Measurements from ENCODE around the gene ADGRA1.
"Not testable (repeated sequence)": the region's sequence is repeated elsewhere in the genome, so short reads cannot be mapped to it uniquely, and the experiment has no call there.

ADGRA1 gene

DNA sequence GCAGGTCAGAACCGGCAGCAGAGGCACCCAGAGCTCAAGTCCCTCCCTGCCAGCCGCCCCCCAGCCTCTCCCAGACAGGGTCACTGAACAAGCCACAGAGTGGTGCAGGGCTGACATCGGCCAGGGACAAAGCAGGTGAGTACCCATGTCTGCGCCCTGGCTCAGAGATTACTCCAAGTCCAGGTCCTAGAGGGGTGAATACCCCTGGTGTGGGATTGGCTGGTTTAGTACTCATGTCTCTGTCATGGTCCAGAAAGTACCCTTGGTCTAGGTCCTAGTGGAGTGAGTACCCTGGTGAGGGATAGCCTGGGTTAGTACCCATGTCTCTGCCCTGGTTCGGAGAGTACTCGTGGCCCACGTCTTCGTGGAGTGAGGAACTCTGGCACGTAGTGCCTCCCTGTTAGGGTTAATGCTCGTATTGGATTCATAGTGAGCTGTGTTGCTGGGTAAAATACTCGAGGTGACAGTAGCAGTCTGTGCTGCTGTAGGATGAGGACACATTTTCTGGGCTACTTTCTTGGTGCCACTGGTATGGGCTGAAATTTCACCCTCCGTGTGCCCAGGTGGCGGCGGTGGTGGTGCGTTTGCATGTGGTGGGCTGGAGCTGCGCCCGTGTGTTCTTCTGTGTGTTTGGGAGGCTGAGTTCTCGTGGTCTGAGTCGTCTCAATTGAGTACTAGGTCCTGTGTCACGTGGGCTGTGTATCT is 46.8 kb downstream of the ADGRA1 start:
- H3K4me2 ChIP-seq (ENCODE audit: low read depth, low read length, poor library complexity, severe bottlenecking): no peak overlapping the region
- H4K20me1 ChIP-seq (ENCODE audit: low read depth, low read length): no peaks in the 10 kb centered on the region
- H2AFZ ChIP-seq (ENCODE audit: low read depth, low read length, severe bottlenecking): no peak overlapping the region
- no peaks in the 10 kb centered on the region for H3F3A ChIP-seq (ENCODE audit: insufficient read depth)
- H3K9me2 ChIP-seq (replicated peaks; ENCODE audit: insufficient read depth, low read length): no peaks in the 10 kb centered on the region
- TF ChIP-seq EZH2phosphoT487 (conservative IDR thresholded peaks at IDR 0.05; ENCODE audit: low read length): no peak
- TF ChIP-seq, protein P1, sequence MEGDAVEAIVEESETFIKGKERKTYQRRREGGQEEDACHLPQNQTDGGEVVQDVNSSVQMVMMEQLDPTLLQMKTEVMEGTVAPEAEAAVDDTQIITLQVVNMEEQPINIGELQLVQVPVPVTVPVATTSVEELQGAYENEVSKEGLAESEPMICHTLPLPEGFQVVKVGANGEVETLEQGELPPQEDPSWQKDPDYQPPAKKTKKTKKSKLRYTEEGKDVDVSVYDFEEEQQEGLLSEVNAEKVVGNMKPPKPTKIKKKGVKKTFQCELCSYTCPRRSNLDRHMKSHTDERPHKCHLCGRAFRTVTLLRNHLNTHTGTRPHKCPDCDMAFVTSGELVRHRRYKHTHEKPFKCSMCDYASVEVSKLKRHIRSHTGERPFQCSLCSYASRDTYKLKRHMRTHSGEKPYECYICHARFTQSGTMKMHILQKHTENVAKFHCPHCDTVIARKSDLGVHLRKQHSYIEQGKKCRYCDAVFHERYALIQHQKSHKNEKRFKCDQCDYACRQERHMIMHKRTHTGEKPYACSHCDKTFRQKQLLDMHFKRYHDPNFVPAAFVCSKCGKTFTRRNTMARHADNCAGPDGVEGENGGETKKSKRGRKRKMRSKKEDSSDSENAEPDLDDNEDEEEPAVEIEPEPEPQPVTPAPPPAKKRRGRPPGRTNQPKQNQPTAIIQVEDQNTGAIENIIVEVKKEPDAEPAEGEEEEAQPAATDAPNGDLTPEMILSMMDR (IDR thresholded peaks at IDR 0.05; ENCODE audit: insufficient read depth, low read length, poor library complexity, severe bottlenecking): no peak
- H3K9me3 ChIP-seq (ENCODE audit: insufficient read depth, low read length): no peaks in the 10 kb centered on the region
- H3K4me3 ChIP-seq (ENCODE audit: insufficient read depth, low read length, poor library complexity, severe bottlenecking): no peak overlapping the region
- H3K27ac ChIP-seq (ENCODE audit: low read depth, low read length): no peak overlapping the region
- no peak overlapping the region for H3K9ac ChIP-seq (ENCODE audit: low read length)
- no peaks in the 10 kb centered on the region for H3K36me3 ChIP-seq (ENCODE audit: low read length)
- H3K79me2 ChIP-seq (ENCODE audit: insufficient read depth, low read length): no peaks in the 10 kb centered on the region
- no peaks in the 10 kb centered on the region for H3K27me3 ChIP-seq (ENCODE audit: low read length)

DNA sequence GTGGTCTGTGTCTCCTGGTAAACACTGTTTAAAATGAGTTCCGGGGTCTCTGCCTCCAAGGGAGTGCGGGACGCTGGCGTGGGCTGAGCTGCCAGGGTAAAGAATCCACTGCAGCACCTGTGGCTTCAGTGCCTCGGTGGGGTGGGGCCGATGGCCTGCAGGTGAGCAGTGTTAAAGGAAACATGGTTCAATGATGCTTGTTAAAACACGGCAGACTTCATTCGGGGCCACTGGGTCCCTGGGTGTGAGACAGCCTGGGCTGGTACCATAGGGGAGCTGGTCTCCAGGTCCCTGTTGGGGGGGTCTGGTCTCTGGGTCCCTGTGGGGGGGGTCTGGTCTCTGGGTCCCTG is 47.4 kb downstream of the ADGRA1 start:
- Histone ChIP-seq H3K4me2 (ENCODE audit: low read depth, low read length, poor library complexity, severe bottlenecking) (no peak overlapping the region), H3K79me2 (ENCODE audit: insufficient read depth, low read length) (no peaks in the 10 kb centered on the region), H2AFZ (ENCODE audit: low read depth, low read length, severe bottlenecking) (no peak overlapping the region), H3K27ac (ENCODE audit: low read depth, low read length) (no peak overlapping the region), H3K9ac (ENCODE audit: low read length) (no peak overlapping the region), H3K9me2 (replicated peaks; ENCODE audit: insufficient read depth, low read length) (no peaks in the 10 kb centered on the region), H3K27me3 (ENCODE audit: low read length) (no peaks in the 10 kb centered on the region), H3K36me3 (ENCODE audit: low read length) (no peaks in the 10 kb centered on the region), H3F3A (ENCODE audit: insufficient read depth) (no peaks in the 10 kb centered on the region), H3K4me3 (ENCODE audit: insufficient read depth, low read length, poor library complexity, severe bottlenecking) (no peak overlapping the region), H4K20me1 (ENCODE audit: low read depth, low read length) (no peaks in the 10 kb centered on the region), H3K9me3 (ENCODE audit: insufficient read depth, low read length) (no peaks in the 10 kb centered on the region)
- TF ChIP-seq, protein P1 (IDR thresholded peaks at IDR 0.05; ENCODE audit: insufficient read depth, low read length, poor library complexity, severe bottlenecking): no peak
- no peak for TF ChIP-seq EZH2phosphoT487 (conservative IDR thresholded peaks at IDR 0.05; ENCODE audit: low read length)

DNA sequence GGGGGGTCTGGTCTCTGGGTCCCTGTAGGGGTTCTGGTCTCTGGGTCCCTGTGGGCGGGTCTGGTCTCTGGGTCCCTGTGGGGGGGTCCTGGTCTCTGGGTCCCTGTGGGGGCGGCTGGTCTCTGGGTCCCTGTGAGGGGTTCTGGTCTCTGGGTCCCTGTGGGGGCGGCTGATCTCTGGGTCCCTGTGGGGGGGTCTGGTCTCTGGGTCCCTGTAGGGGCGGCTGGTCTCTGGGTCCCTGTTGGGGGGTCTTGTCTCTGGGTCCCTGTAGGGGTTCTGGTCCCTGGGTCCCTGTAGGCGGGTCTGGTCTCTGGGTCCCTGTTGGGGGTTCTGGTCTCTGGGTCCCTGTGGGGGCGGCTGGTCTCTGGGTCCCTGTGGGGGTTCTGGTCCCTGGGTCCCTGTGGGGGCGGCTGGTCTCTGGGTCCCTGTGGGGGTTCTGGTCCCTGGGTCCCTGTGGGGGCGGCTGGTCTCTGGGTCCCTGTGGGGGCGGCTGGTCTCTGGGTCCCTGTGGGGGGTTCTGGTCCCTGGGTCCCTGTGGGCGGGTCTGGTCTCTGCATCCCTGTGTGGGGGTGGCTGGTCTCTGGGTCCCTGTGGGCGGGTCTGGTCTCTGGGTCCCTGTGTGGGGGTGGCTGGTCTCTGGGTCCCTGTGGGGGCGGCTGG is 49.9 kb downstream of the ADGRA1 start:
- not testable (repeated sequence) for H3K4me3 ChIP-seq (ENCODE audit: insufficient read depth, low read length, poor library complexity, severe bottlenecking); H3K27ac ChIP-seq (ENCODE audit: low read depth, low read length); H2AFZ ChIP-seq (ENCODE audit: low read depth, low read length, severe bottlenecking); H3K4me2 ChIP-seq (ENCODE audit: low read depth, low read length, poor library complexity, severe bottlenecking); H4K20me1 ChIP-seq (ENCODE audit: low read depth, low read length); H3K27me3 ChIP-seq (ENCODE audit: low read length); H3K79me2 ChIP-seq (ENCODE audit: insufficient read depth, low read length); H3K9me3 ChIP-seq (ENCODE audit: insufficient read depth, low read length); H3K9ac ChIP-seq (ENCODE audit: low read length); H3K9me2 ChIP-seq (replicated peaks; ENCODE audit: insufficient read depth, low read length); H3K36me3 ChIP-seq (ENCODE audit: low read length); H3F3A ChIP-seq (ENCODE audit: insufficient read depth)

DNA sequence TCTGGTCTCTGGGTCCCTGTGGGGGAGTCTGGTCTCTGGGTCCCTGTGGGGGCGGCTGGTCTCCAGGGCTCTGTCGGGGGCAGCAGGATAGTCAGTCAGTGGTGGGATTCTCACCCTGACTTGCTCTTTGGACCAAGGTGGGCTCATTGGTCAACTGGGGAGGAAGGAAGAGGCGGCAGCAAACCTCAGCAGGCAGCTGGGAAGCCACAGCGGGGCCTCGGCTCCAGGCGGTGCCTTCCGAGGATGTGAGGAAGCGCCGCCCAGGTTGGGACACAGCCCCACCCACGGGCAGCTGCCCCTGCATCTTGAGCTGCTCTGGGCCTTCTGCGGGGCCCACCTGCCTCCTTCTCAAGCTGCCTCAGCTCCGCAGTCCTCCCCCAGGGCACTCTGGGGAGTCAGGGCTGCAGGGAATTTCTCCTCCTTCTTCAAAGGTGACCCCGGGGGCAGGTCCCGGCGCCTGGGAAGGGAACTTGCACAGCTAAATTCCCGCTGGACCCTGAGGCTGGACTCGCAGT is 51.9 kb downstream of the ADGRA1 start:
- Histone ChIP-seq H3K9me2 (replicated peaks; ENCODE audit: insufficient read depth, low read length) (no peaks in the 10 kb centered on the region), H3F3A (ENCODE audit: insufficient read depth) (no peaks in the 10 kb centered on the region), H3K4me3 (ENCODE audit: insufficient read depth, low read length, poor library complexity, severe bottlenecking) (no peak overlapping the region), H3K79me2 (ENCODE audit: insufficient read depth, low read length) (no peaks in the 10 kb centered on the region), H3K4me2 (ENCODE audit: low read depth, low read length, poor library complexity, severe bottlenecking) (no peak overlapping the region), H3K36me3 (ENCODE audit: low read length) (no peaks in the 10 kb centered on the region), H3K27me3 (ENCODE audit: low read length) (no peaks in the 10 kb centered on the region), H3K9me3 (ENCODE audit: insufficient read depth, low read length) (no peaks in the 10 kb centered on the region), H4K20me1 (ENCODE audit: low read depth, low read length) (no peaks in the 10 kb centered on the region), H3K27ac (ENCODE audit: low read depth, low read length) (no peak overlapping the region), H2AFZ (ENCODE audit: low read depth, low read length, severe bottlenecking) (no peak overlapping the region), H3K9ac (ENCODE audit: low read length) (no peak overlapping the region)
- TF ChIP-seq EZH2phosphoT487 (conservative IDR thresholded peaks at IDR 0.05; ENCODE audit: low read length): no peak
- TF ChIP-seq, protein P1 (IDR thresholded peaks at IDR 0.05; ENCODE audit: insufficient read depth, low read length, poor library complexity, severe bottlenecking): no peak
